Stimulated activated naive CD8-positive, alpha-beta T cell treated with anti-CD3 and anti-CD28 coated beads, Interleukin-15, Interleukin-2, amounts not matched to agents 100 ng/mL and 50 ng/mL, for 24 hours (primary cell): ENCODE results near the gene JAK1.

Experiments used
- H3K27ac Mint-ChIP-seq: one replicate; pipeline ENCODE4 v1.8.0; 2021; ENCODE audit warnings: mild to moderate bottlenecking, mixed read lengths
- H3K27me3 Mint-ChIP-seq: one replicate; pipeline ENCODE4 v1.8.0; 2021; ENCODE audit warnings: mixed read lengths
- H3K36me3 Mint-ChIP-seq: one replicate; pipeline ENCODE4 v1.8.0; 2021; ENCODE audit warnings: low read depth, mixed read lengths
- H3K4me1 Mint-ChIP-seq: one replicate; pipeline ENCODE4 v1.8.0; 2021; ENCODE audit warnings: low read depth, mixed read lengths
- H3K4me3 Mint-ChIP-seq: one replicate; pipeline ENCODE4 v1.8.0; 2021; ENCODE audit warnings: mild to moderate bottlenecking, mixed read lengths
- H3K9me3 Mint-ChIP-seq: one replicate; pipeline ENCODE4 v1.8.0; 2021; ENCODE audit warnings: mixed read lengths

Gene JAK1

DNA sequence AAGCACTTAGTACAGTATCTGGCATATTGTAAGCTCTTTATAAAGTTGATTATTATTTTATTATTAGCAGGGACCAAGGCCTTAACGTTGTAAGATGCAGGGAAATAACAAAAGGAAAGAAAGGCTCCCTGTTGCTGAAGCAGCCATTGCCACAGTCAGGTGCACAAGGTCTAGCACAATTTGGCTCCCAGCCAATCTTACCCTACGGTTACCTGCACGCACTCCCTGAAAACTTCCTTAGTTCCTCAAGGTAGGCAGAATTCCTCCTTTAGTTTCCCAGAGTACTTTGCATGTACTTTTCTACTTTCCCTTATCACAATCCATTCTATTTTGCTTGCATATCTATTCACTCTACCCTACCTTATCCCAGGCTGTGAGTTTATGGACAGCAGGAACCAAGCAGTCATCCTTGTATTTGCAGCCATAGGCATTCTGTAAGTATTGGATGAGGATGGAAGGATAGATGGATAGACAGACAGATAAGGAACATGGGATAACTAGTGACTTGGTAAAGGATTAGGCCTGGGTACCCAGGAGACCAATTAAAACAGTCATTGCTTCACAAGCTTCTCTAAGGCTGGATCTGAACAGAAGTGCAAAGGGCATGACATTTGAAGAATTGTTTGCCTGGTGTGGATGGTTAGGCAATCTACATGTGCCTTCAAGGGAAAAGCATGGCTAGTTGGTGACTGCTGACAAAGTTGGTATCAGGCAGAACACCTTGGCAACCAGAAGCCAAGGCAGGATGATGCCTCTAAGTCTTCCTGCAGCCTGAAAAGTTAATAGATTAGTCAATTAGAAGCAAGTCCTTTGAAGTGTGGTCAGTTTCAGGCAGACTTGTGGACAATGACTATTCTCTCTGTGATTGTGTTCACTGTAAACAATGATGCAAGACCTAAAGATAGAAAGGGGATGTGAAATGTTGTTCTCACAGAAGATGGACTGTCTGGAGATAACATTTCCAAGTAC lies 20.8 kb upstream of the JAK1 start:
- Mint-ChIP-seq H3K4me3 (no peak overlapping the region), H3K27ac (peak overlapping the region; percentile 23), H3K4me1 (peaks cover 4% of the 10 kb centered on the region), H3K27me3 (no peaks in the 10 kb centered on the region), H3K36me3 (no peaks in the 10 kb centered on the region), H3K9me3 (no peaks in the 10 kb centered on the region)

DNA sequence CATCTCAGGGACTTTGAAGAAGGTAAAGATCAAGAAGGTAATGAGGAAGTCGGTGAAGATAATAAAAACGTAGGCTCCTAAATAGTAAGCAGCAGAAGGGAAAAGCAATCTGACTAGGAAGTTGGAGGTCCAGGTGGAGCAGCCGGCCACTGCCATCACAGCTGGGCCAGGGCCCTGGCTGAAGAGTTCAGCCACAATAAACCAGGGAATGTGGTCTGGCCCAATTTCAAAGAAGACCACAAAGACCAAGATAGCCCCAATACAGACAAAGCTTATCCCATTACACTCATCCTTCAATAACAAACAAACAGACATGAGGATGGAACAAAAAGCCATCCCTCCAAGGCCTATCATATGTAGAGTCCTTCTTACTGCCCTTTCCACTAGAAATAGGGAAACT lies 18.4 kb upstream of the JAK1 start:
- Mint-ChIP-seq H3K27ac (no peak overlapping the region), H3K36me3 (peaks cover 4% of the 10 kb centered on the region), H3K4me3 (no peak overlapping the region), H3K27me3 (no peaks in the 10 kb centered on the region), H3K9me3 (no peaks in the 10 kb centered on the region), H3K4me1 (peaks cover 20% of the 10 kb centered on the region)

DNA sequence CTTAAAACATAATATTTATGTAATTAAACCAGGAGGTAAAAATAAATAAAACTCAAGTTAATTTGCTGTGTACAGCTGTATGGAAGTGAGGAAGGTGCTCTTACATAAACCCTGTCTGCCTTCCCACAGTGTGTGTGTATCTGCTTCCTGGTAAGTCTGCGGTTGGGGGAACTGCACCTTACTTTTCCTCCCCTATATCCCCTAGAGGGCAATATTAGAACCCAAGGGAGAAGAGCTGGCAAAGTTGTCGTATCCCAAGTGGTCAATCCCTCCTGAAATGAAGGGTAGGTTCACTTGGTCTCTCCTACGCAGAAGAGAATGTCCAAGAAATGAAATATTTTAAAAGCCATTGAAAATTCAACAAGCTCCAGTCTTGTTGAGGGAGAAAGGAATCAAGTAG lies 17.8 kb upstream of the JAK1 start:
- Mint-ChIP-seq H3K4me1 (peaks cover 20% of the 10 kb centered on the region), H3K27ac (no peak overlapping the region), H3K9me3 (no peaks in the 10 kb centered on the region), H3K4me3 (no peak overlapping the region), H3K27me3 (no peaks in the 10 kb centered on the region), H3K36me3 (peaks cover 4% of the 10 kb centered on the region)

DNA sequence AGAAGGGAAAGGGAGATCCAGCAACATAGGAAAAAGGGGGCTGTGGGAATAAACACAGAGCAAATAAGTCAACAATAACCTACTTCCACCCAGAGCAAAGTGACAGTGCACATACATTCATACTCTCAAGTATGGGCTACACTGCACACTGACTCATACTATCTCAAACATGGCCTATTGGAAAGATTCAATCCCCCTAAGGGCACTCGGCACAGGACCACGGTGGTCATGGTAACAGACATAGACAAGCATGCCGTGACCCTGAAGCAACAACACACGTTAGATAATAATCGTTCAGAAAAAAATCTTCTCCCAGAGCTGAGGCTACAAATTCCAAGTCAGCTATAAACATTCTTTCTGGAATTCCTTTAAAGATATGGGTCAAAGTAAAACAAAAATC lies 16.8 kb upstream of the JAK1 start:
- Mint-ChIP-seq H3K9me3 (no peaks in the 10 kb centered on the region), H3K36me3 (peaks cover 4% of the 10 kb centered on the region), H3K27ac (no peak overlapping the region)

DNA sequence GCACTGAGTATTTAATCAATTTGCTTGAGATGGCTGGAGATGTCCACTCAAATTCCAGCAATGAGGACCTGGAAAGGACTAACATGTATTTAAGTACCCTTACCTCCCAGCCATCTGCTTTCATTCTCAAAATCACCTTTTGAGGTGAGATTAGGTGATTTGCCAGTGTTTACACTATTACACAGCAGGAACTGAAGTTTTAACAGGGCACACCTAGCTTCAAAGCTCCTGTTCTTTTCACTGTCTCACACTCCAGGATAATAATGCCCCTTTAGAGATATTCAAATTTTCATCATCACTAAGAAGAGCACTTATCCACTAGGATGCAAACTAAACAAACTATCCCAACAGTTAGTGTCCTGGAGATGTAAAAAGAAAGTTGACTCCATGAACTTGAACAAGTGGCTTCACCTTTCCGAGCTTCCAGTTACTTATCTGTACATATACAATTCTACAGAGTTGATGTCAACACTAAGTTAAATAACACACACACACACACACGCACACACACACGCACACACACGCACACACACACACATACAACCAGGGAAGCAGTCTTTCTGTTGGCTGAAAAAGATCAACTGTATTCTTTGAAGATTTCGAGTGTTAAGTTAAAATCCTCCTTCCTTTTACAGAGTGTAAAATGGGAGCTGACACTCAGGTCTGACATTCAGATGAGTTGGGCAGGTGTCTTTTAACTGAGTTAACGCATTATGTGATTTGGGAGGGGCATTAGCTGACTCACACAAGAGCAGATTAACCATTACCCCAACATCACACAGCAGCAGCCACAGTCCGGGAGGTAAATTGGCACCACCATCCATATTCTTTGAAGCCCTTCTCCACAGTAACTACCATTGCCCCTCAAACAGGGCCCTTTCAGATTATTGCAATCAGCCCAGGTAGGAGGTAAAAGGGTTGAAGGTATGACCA lies 15.5 kb upstream of the JAK1 start:
- no peaks in the 10 kb centered on the region for H3K27me3 Mint-ChIP-seq
- peaks cover 16% of the 10 kb centered on the region for H3K4me1 Mint-ChIP-seq
- no peaks in the 10 kb centered on the region for H3K9me3 Mint-ChIP-seq
- no peak overlapping the region for H3K27ac Mint-ChIP-seq
- peaks cover 4% of the 10 kb centered on the region for H3K36me3 Mint-ChIP-seq
- H3K4me3 Mint-ChIP-seq, result no peak overlapping the region

More for the DNA sequence above, 16.8 kb upstream of the JAK1 start:
- peaks cover 20% of the 10 kb centered on the region for H3K4me1 Mint-ChIP-seq
- H3K4me3 Mint-ChIP-seq, result no peak overlapping the region
- H3K27me3 Mint-ChIP-seq, result no peaks in the 10 kb centered on the region

DNA sequence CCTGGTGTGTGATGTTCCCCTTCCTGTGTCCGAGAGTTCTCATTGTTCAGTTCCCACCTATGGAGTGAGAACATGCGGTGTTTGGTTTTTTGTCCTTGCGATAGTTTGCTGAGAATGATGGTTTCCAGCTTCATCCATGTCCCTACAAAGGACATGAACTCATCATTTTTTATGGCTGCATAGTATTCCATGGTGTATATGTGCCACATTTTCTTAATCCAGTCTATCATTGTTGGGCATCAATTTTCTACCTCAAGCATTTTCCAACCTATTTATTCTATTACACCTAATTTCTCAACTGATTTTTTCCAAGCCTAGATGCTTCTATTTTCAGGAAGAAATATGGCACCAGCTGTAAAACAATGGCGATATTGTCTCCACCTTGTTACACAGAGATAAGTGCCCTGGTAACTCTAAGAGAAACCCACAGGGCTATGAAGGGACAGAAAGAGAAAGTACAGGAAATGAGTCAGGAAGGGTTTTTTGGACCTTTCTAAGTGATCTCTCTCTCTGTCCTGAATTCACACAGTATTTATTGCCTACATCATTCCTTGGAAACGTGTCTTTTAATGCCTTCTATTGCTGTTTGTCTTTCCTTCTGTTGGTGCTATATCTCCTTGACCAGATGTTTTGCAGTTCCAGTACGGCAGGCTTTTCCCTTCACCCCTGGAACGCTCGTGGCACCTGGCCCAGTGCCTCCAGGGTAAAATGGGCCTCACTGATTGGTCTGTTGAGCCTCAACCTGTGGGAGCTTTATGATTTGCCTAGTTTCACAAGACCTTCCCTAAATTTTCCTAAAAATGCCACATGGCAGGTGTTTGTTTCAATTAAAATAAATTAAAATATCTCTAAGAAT lies 14.6 kb upstream of the JAK1 start:
- H3K27ac Mint-ChIP-seq, result peak overlapping the region; percentile 54
- H3K4me1 Mint-ChIP-seq, result peaks cover 16% of the 10 kb centered on the region
- H3K4me3 Mint-ChIP-seq, result no peak overlapping the region
- peaks cover 4% of the 10 kb centered on the region for H3K36me3 Mint-ChIP-seq
- no peaks in the 10 kb centered on the region for H3K27me3 Mint-ChIP-seq
- H3K9me3 Mint-ChIP-seq, result no peaks in the 10 kb centered on the region

DNA sequence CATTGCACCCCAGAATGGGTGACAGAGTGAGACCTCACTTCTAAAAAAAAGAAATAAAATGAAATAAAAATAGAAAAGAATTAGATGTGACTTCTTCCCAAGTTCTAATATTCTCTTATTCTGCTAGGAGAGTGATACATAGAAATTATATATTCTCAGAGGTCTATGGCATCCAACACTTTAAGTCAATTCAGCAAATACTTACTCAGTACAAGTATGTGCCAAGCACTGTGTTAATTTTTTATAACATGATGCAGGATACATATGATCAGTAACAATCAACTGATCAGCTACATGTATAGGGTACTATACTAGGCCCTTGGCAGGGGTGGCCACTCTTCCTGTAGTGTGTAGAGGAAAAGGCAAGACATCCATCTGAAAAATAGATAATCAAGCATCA lies 13.0 kb upstream of the JAK1 start:
- peaks cover 4% of the 10 kb centered on the region for H3K36me3 Mint-ChIP-seq
- no peak overlapping the region for H3K4me3 Mint-ChIP-seq
- no peak overlapping the region for H3K27ac Mint-ChIP-seq
- H3K27me3 Mint-ChIP-seq, result no peaks in the 10 kb centered on the region
- H3K9me3 Mint-ChIP-seq, result no peaks in the 10 kb centered on the region
- H3K4me1 Mint-ChIP-seq, result peaks cover 16% of the 10 kb centered on the region

DNA sequence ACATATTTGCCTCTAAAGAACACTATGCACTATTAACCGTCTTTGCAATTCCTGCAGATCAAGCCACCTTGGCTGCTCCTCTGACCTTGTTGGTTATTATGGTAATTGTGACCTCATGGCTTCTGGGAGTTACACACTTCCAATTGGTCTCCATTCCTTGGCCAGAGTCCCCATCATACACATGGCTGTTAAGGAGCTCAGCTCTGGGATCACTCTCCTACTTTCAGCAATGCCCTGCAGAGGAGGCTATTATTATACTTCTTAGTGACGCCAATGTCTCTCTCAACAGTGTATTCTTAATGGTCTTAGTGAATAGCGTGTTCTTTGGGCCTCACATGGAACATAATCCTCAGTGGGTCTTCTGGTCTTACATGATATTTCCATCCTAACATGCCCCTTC lies 10.0 kb upstream of the JAK1 start:
- H3K36me3 Mint-ChIP-seq, result peaks cover 4% of the 10 kb centered on the region
- H3K9me3 Mint-ChIP-seq, result no peaks in the 10 kb centered on the region
- no peak overlapping the region for H3K27ac Mint-ChIP-seq
- peaks cover 10% of the 10 kb centered on the region for H3K4me1 Mint-ChIP-seq
- H3K4me3 Mint-ChIP-seq, result no peak overlapping the region
- H3K27me3 Mint-ChIP-seq, result no peaks in the 10 kb centered on the region

DNA sequence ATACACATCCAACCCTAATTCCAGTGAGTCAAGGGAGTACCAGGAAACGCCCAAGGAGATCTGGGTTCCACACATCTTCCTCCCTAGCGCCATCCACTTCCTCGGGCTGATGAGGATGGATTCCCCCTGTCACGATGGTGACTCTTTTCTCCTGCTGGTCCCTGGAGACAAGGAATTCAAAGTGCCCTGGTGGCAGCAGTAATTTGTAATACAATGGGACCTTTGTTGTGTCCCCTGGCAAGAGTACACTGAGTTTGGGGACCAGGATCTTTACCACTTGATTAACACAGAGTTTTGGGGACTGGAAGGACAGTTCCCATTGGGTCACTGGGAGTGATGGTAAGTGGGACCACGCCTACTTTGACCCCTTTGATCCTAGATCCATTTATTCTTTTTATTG lies 9.4 kb upstream of the JAK1 start:
- Mint-ChIP-seq H3K4me1 (peaks cover 3% of the 10 kb centered on the region), H3K9me3 (no peaks in the 10 kb centered on the region), H3K27me3 (no peaks in the 10 kb centered on the region), H3K27ac (no peak overlapping the region), H3K4me3 (no peak overlapping the region), H3K36me3 (peaks cover 1% of the 10 kb centered on the region)

DNA sequence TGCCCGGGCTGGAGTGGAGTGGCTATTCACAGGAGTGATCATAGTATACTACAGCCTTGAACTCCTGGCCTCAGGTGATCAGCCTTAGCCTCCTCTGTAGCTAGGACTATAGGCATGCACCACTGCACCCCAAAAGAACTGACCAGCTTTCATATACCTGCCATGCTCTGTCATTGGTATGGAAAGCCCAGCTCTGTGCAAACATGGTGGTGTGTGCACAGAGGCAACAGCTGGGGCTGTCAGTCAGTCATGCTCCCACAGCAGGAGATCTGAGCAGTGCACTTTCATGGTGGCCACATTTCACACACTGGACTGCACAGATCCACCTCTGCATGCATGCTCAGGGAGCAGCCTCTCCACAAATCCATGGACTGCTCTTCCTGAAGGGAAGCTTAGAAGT lies 8.8 kb upstream of the JAK1 start:
- H3K4me3 Mint-ChIP-seq, result no peak overlapping the region
- H3K4me1 Mint-ChIP-seq, result no peaks in the 10 kb centered on the region
- H3K27ac Mint-ChIP-seq, result no peak overlapping the region
- H3K36me3 Mint-ChIP-seq, result no peaks in the 10 kb centered on the region
- no peaks in the 10 kb centered on the region for H3K9me3 Mint-ChIP-seq
- H3K27me3 Mint-ChIP-seq, result no peaks in the 10 kb centered on the region

DNA sequence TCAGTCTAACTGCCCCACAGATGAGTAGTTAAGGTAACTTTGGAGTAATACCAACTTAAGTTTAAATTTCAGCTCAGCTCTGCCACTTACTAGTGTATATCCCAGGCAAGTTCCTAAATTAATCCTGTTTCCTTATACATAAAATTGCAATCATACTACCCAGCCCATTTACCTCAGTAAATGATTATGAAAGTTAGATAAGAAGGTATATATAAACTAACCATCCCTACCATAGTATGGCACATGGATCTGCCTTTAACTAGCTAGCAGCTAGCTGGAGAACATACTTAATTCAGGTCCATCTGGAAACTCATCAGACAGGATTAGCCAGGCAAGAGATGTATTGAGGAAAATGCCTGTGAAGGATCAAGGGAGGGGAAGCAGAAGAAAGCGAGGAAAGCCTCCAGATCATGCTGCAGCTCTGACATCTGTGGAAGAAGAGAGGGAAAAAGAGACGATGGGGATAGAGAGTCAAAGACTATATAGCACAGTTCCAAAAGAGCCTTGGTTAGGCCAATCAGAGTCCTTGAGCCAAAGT lies 8.0 kb upstream of the JAK1 start:
- no peaks in the 10 kb centered on the region for H3K36me3 Mint-ChIP-seq
- no peak overlapping the region for H3K27ac Mint-ChIP-seq
- no peak overlapping the region for H3K4me3 Mint-ChIP-seq
- H3K9me3 Mint-ChIP-seq, result no peaks in the 10 kb centered on the region
- H3K4me1 Mint-ChIP-seq, result no peaks in the 10 kb centered on the region
- no peaks in the 10 kb centered on the region for H3K27me3 Mint-ChIP-seq

DNA sequence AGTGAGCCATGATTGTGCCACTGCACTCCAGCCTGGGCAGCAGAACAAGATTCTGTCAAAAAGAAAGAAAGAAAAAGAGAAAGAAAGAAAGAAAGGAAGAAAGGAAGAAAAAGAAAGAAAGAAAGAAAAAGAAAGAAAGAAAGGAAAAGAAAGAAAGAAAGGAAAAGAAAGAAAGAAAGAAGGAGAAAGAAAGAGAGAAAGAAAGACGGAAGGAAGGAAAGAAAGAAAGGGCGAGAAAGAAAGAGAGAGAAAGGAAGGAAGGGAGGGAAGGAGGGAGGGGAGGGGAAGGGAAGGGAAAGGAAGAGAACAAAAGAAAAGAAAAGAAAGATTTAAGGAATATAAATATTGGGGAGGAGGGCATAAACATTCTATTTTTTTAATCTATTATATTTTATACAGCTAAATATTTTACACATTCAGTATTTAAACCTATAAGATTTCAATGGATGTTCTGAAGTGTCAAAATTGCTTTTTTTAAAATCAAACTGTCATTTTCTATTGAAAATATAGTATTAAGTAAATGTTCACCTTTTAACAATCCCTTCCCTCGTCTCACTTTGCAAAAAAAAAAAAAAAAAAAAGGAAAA lies 6.8 kb upstream of the JAK1 start:
- Mint-ChIP-seq H3K9me3 (no peaks in the 10 kb centered on the region), H3K4me3 (no peak overlapping the region), H3K27ac (no peak overlapping the region), H3K36me3 (no peaks in the 10 kb centered on the region), H3K27me3 (no peaks in the 10 kb centered on the region), H3K4me1 (no peaks in the 10 kb centered on the region)

DNA sequence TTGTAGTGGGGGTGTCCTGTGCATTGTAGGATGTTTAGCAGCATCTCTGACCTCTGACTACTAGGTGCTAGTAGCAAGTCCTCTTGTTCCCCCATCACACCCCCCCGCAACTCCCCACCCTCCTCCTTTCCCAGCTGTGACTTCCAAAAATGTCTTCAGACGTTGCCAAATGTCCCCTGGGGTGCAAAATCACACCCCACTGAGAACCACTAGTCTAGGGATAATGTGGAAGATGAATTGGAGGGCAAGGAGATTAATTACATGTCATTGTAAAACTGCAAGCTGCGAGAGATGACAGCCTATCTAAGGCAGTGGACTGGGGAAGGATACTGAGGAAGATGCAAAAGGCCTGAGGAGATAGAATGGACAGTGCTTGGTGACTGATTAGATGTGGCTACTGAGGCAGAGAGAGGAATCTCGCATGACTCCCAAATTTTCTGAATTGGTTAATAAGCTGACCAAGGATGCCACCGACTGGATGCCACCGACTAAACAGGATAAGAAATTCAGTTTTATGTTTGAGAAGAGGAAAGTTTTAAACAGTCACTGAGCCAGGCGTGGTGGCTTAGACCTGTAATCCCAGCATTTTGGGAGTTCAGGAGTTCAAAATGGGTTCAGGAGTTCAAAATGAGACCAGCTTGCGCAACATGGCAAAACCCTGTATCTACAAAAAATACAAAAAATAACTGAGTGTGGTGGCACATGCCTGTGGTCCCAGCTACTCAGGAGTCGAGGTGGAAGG lies 3.1 kb upstream of the JAK1 start:
- Mint-ChIP-seq H3K4me3 (no peak overlapping the region), H3K27me3 (no peaks in the 10 kb centered on the region), H3K4me1 (peaks cover 14% of the 10 kb centered on the region), H3K27ac (no peak overlapping the region), H3K36me3 (no peaks in the 10 kb centered on the region), H3K9me3 (no peaks in the 10 kb centered on the region)
